GM12891 (cell line): ENCODE data around the gene KCNQ5.

Experiments used
- DNase-seq: peaks from one replicate; pipeline ENCODE4 v3.0.0; 2011; ENCODE audit warnings: low spot score; ENCODE audit not compliant: insufficient read length
- FAIRE-seq: peaks from 2 replicates; lab custom pipeline; 2011; peaks lifted over from hg19 to GRCh38; lab: Jason Lieb, UNC
- PAX5 ChIP-seq: IDR thresholded peaks from 2 replicates; pipeline ENCODE4 v1.6.1; 2011; ENCODE audit warnings: low read length, moderate library complexity, mild to moderate bottlenecking; ENCODE audit not compliant: insufficient read depth, severe bottlenecking
- POLR2A ChIP-seq: IDR thresholded peaks from 2 replicates; pipeline ENCODE4 v1.6.1; 2011; ENCODE audit warnings: low read depth, low read length, control low read depth
- POLR2AphosphoS5 ChIP-seq: IDR thresholded peaks from 2 replicates; pipeline ENCODE4 v1.6.1; 2011; ENCODE audit warnings: low read depth, low read length, control low read depth
- POU2F2 ChIP-seq: IDR thresholded peaks from 2 replicates; pipeline ENCODE4 v1.6.1; 2011; ENCODE audit warnings: low read depth, mild to moderate bottlenecking, control low read depth, low read length, moderate library complexity
- SPI1 ChIP-seq: IDR thresholded peaks from 2 replicates; pipeline ENCODE4 v1.6.1; 2011; ENCODE audit warnings: low read depth, low read length, control low read depth
- TAF1 ChIP-seq: IDR thresholded peaks from 2 replicates; pipeline ENCODE4 v1.6.1; 2011; ENCODE audit warnings: low read depth, low read length, control low read depth

Gene KCNQ5

GRCh38 chr6:72669324-72669723 lies 47.5 kb downstream of the KCNQ5 start:
- FAIRE-seq: no peak
- DNase-seq: no peak
- TF ChIP-seq POLR2A (no peak), SPI1 (no peak), PAX5 (no peak), POLR2AphosphoS5 (no peak), POU2F2 (no peak), TAF1 (no peak)

GRCh38 chr6:72672906-72673305 lies 51.0 kb downstream of the KCNQ5 start:
- FAIRE-seq (no peak), DNase-seq (no peak)
- no peak for TF ChIP-seq TAF1
- no peak for TF ChIP-seq POLR2AphosphoS5
- no peak for TF ChIP-seq POLR2A
- TF ChIP-seq SPI1: no peak
- no peak for TF ChIP-seq POU2F2
- no peak for TF ChIP-seq PAX5

DNA sequence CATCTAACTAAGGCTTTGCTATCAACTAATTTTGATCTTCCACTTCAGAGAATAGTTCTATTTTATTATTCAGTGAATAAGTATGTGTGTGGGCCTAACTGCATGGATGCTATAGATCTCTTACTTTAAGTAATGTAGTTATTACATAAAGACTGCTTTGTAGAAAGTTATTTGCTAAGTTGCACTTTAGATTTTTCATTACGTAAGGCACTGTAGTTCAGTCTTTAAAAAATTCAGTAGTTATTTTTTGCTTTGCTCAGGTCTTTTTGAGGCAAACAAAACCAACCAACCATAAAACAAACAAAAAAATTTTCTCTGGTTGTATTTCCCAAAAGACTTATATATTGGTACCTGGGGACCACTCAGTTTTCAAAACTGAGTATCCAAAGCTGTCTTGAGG lies 53.0 kb downstream of the KCNQ5 start:
- DNase-seq (no peak), FAIRE-seq (no peak)
- TF ChIP-seq POU2F2 (no peak), SPI1 (no peak), POLR2A (no peak), TAF1 (no peak), PAX5 (no peak), POLR2AphosphoS5 (no peak)

- TF ChIP-seq TAF1 (no peak), POU2F2 (no peak), SPI1 (no peak), POLR2A (no peak), POLR2AphosphoS5 (no peak)
- peak; percentile 62 for FAIRE-seq
- no peak for DNase-seq
These were observed 53.5 kb downstream of the KCNQ5 start for GRCh38 chr6:72675396-72675795.

DNA sequence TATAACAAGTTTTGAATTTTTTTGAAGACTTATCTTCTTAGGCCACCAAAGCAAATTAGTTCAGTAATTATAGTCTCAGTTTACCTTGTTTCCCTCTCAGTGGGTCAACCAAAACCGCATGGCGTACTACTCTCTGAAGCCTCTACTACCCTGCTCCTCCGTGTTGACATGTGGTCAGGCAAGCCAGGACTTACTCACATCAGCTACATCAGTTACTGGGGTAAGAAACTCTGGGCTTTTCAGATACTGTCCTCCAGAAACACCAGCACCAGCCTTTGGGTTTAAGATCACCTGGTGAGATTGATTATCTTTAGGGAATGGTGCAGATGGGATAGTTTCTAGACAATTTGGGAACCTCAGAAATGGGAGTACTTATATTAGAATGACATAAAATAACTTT lies 55.1 kb downstream of the KCNQ5 start:
- TF ChIP-seq POU2F2: no peak
- TF ChIP-seq POLR2A: no peak
- TF ChIP-seq POLR2AphosphoS5: no peak
- no peak for TF ChIP-seq PAX5
- no peak for TF ChIP-seq TAF1
- TF ChIP-seq SPI1: no peak
- FAIRE-seq: no peak

DNA sequence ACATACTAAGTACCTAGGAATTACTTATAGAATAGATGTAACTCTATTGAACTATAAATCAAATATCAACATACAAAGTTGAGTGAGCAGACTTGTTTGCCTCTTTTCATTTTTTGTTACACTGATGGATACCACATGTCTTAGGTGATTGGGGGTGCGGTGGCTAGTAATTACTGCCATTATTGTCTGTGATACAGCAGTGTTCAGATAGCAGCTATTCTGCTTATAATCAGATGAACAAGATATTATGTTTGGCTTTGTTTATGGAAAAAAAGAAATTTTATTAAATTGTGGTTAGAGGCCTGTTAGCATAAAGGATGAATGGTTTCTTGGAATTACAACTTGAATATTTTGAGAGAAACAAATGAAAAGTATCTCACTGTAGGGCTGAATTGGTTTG lies 55.9 kb downstream of the KCNQ5 start:
- DNase-seq (no peak), FAIRE-seq (no peak)
- TF ChIP-seq POLR2AphosphoS5: no peak
- no peak for TF ChIP-seq SPI1
- TF ChIP-seq PAX5: no peak
- TF ChIP-seq TAF1: no peak
- TF ChIP-seq POU2F2: no peak
- no peak for TF ChIP-seq POLR2A

More for the DNA sequence above, 55.1 kb downstream of the KCNQ5 start:
- no peak for DNase-seq

- DNase-seq (no peak), FAIRE-seq (no peak)
- TF ChIP-seq POLR2AphosphoS5 (no peak), SPI1 (no peak), TAF1 (no peak), PAX5 (no peak), POU2F2 (no peak), POLR2A (no peak)
These were observed 61.9 kb downstream of the KCNQ5 start for GRCh38 chr6:72683797-72684196.

GRCh38 chr6:72689107-72689954 lies 67.5 kb downstream of the KCNQ5 start:
- peak; percentile 34 for TF ChIP-seq PAX5
- peak; percentile 59 for TF ChIP-seq POU2F2
- TF ChIP-seq SPI1: no peak
- no peak for TF ChIP-seq POLR2AphosphoS5
- DNase-seq: peak; percentile 12
- peak; percentile 91 for FAIRE-seq

DNA sequence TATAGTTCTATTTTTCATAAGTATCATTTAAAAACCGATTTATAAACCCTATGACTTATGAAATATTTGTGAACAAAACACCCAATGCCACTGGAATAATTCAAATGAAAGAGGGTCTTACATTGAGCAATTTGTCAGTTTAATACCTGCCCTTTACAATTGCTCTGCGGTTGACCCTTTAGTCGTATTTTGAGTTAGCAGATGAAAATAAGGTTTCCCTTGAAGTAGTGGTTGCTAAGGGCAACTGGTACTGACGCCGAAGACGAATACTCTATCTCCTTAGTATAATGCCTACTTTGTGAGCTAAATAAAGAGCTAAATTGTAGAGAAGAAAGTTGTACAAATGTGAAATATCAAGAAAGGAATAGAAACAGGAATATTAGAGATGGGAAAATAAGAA lies 69.4 kb downstream of the KCNQ5 start:
- no peak for FAIRE-seq
- no peak for DNase-seq
- TF ChIP-seq POLR2A (no peak), SPI1 (no peak), TAF1 (no peak), PAX5 (no peak), POU2F2 (no peak), POLR2AphosphoS5 (no peak)
